Measurements from ENCODE around the gene TMED1.

- no peak for TF ChIP-seq CTCF (IDR thresholded peaks at IDR 0.05)
- TF ChIP-seq EP300 (IDR thresholded peaks at IDR 0.05) = no peak
- no peak for TF ChIP-seq POLR2A (IDR thresholded peaks at IDR 0.05)
- TF ChIP-seq POLR2AphosphoS5 (IDR thresholded peaks at IDR 0.05) = no peak
Observed at GRCh38 chr19:10800488-10800887, 35.5 kb downstream of the TMED1 start.
